ENCODE measurements around the gene FAM168B.

GRCh38 chr2:131040661-131041401 is 52.4 kb downstream of the FAM168B start:
- no peak for TF ChIP-seq CTCF (IDR thresholded peaks at IDR 0.05)
- TF ChIP-seq POLR2AphosphoS5 (IDR thresholded peaks at IDR 0.05) = no peak
- TF ChIP-seq POLR2A (IDR thresholded peaks at IDR 0.05) = no peak

All from prostate gland (tissue), 2 donors.